ENCODE results near the gene MAP3K5.
"Not testable (repeated sequence)": the region's sequence is repeated elsewhere in the genome, so short reads cannot be mapped to it uniquely, and the experiment has no call there.

The MAP3K5 gene

DNA sequence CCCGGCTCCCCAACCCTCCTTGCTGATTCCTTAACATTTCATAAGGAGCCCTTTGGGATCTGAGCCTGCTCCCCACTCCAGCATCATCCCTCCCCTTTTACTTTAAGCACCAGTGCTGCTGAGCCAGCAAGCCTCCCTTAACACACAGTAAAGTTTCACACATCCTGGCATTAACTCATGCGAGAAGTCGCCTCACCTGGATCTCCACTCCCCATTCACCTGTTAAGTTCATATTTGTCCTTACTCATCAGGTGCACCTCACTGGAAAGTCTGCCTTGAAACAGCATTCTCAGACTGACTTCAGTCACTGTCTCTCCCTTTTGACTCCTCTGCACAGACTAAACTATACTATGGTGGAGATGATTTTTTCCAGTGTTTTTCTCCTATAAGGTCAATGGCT, 194.2 kb downstream of the MAP3K5 start:
- no peak for DNase-seq (ENCODE audit: extremely low read depth, low read depth)
- TF ChIP-seq CTCF (IDR thresholded peaks at IDR 0.05; ENCODE audit: low read depth, low read length), result no peak

GRCh38 chr6:136594671-136595070, 197.6 kb downstream of the MAP3K5 start:
- no peak for TF ChIP-seq CTCF (IDR thresholded peaks at IDR 0.05; ENCODE audit: low read depth, low read length)

DNA sequence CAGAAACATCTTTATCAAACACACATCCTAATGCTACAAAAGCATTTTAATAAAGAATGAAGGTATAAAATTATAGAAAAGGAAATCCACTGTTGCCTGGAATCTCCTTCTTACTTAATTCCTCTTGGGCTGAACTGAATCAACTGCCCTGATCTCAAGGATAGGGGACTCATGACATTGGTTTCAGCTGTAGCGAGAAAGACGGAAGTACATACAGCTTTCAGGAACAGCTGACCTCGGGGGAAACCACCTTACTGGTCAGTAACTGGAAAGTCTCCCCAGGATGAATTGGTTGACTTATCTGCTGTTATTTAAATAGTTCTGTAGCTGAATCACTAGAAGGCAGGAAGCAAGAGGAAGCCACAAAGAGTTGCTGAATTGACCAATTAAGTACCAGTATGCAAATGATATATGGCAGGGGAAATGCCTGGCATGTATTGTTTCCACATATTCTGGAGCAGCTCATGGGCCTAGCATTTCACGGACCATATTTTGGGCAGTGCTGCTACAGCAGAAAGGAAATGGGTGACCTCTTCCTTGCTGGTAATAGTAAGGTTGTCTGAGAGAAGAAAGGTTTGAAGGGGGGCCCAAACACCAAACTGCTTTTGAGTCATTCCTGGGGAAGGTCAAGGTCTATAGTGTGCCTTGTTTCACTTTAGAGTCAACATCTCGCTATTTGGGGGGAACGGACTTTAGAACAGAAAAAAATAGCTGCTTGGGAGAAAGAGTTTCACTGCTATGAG, 198.4 kb downstream of the MAP3K5 start:
- peak; percentile 98 for DNase-seq (ENCODE audit: extremely low read depth, low read depth)
- TF ChIP-seq CTCF (IDR thresholded peaks at IDR 0.05; ENCODE audit: low read depth, low read length), result no peak

More at GRCh38 chr6:136594671-136595070, 197.6 kb downstream of the MAP3K5 start:
- no peak for DNase-seq (ENCODE audit: extremely low read depth, low read depth)

- no peak for TF ChIP-seq CTCF (IDR thresholded peaks at IDR 0.05; ENCODE audit: low read depth, low read length)
- no peak for DNase-seq (ENCODE audit: extremely low read depth, low read depth)
These were observed 199.2 kb downstream of the MAP3K5 start for GRCh38 chr6:136592930-136593673.

GRCh38 chr6:136591617-136592016, 200.7 kb downstream of the MAP3K5 start:
- no peak for TF ChIP-seq CTCF (IDR thresholded peaks at IDR 0.05; ENCODE audit: low read depth, low read length)
- DNase-seq (ENCODE audit: extremely low read depth, low read depth), result no peak

DNA sequence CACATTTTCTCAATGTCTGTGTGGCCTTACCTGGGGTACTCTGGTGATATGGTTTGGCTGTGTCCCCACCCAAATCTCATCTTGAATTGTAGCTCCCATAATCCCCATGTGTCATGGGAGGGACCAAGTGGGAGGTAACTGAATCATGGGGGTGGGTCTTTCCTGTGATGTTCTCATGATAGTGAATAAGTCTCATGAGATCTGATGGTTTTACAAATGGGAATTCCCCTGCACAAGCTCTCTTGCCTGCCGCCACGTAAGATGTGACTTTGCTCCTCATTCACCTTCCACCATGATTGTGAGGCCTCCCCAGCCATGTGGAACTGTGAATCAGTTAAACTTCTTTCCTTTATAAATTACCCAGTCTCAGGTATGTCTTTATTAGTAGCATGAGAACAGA, 201.4 kb downstream of the MAP3K5 start:
- DNase-seq (ENCODE audit: extremely low read depth, low read depth), result not testable (repeated sequence)

GRCh38 chr6:136587527-136587926, 204.8 kb downstream of the MAP3K5 start:
- no peak for DNase-seq (ENCODE audit: extremely low read depth, low read depth)
- no peak for TF ChIP-seq CTCF (IDR thresholded peaks at IDR 0.05; ENCODE audit: low read depth, low read length)
